GM21723 (cell line): Measurements from ENCODE around the gene KCTD7.
"Not testable (repeated sequence)": the region's sequence is repeated elsewhere in the genome, so short reads cannot be mapped to it uniquely, and the experiment has no call there.

Source experiments
- ATAC-seq: cut with Tn5 transposase; IDR thresholded peaks from one replicate; pipeline ENCODE4 v1.9.1; 2021; ENCODE audit warnings: mild to moderate bottlenecking, moderate library complexity; ENCODE audit not compliant: unreplicated experiment

The KCTD7 gene

GRCh38 chr7:66628361-66629221 is at the start of gene KCTD7:
Gene KCTD7, plus strand, starts transcription at chr7:66628881. Its CDS starts 184 bp downstream, at chr7:66629065.
- ATAC-seq = peak; percentile 89

- not testable (repeated sequence) for ATAC-seq
Measured at GRCh38 chr7:66580380-66580779, 48.3 kb upstream of the KCTD7 start.

GRCh38 chr7:66582816-66583489 is 45.7 kb upstream of the KCTD7 start:
- not testable (repeated sequence) for ATAC-seq

GRCh38 chr7:66583490-66584110 is 45.1 kb upstream of the KCTD7 start:
- no peak for ATAC-seq

GRCh38 chr7:66586181-66586580 is 42.5 kb upstream of the KCTD7 start:
- no peak for ATAC-seq

- not testable (repeated sequence) for ATAC-seq
Measured at GRCh38 chr7:66588226-66588625, 40.5 kb upstream of the KCTD7 start.

GRCh38 chr7:66588856-66589570 is 39.7 kb upstream of the KCTD7 start:
- not testable (repeated sequence) for ATAC-seq

- ATAC-seq = not testable (repeated sequence)
Measured at GRCh38 chr7:66590302-66591057, 38.2 kb upstream of the KCTD7 start.

- ATAC-seq = peak; percentile 22
Measured at GRCh38 chr7:66591058-66591798, 37.5 kb upstream of the KCTD7 start.

GRCh38 chr7:66591799-66592596 is 36.7 kb upstream of the KCTD7 start:
- peak; percentile 98 for ATAC-seq

- peak; percentile 10 for ATAC-seq
Measured at GRCh38 chr7:66592597-66593146, 36.0 kb upstream of the KCTD7 start.

GRCh38 chr7:66594082-66594481 is 34.6 kb upstream of the KCTD7 start:
- not testable (repeated sequence) for ATAC-seq

- ATAC-seq = no peak
Measured at GRCh38 chr7:66597461-66597860, 31.2 kb upstream of the KCTD7 start.

- no peak for ATAC-seq
Measured at GRCh38 chr7:66602159-66602558, 26.5 kb upstream of the KCTD7 start.

- no peak for ATAC-seq
Measured at GRCh38 chr7:66604198-66604597, 24.5 kb upstream of the KCTD7 start.

- ATAC-seq = not testable (repeated sequence)
Measured at GRCh38 chr7:66606540-66607291, 22.0 kb upstream of the KCTD7 start.

GRCh38 chr7:66609176-66609575 is 19.5 kb upstream of the KCTD7 start:
- no peak for ATAC-seq

- not testable (repeated sequence) for ATAC-seq
Measured at GRCh38 chr7:66614596-66614995, 14.1 kb upstream of the KCTD7 start.
